Prostate gland (tissue), 2 donors: ENCODE data around the gene NIT2.
"Not testable (repeated sequence)": the region's sequence is repeated elsewhere in the genome, so short reads cannot be mapped to it uniquely, and the experiment has no call there.

Source experiments
- POLR2A ChIP-seq: fragments of 450-650 bp; IDR thresholded peaks from one replicate; pipeline ENCODE4 v1.6.1; 2016; ENCODE audit warnings: antibody characterized with exemption, mild to moderate bottlenecking
- POLR2AphosphoS5 ChIP-seq: sonication (generic); formaldehyde crosslinking; IDR thresholded peaks from one replicate; pipeline ENCODE4 v1.6.1; 2017; ENCODE audit warnings: antibody characterized with exemption
- TF ChIP-seq, protein P1 (sequence below), 4 experiments: fragments of 200-600 bp in 2 of 4; fragments of 450-650 bp in 2 of 4; sonication (generic) in 2 of 4; IDR thresholded peaks; 1 replicate in 3 of 4; 2 replicates in 1 of 4; pipeline ENCODE4 v1.5.1; 2016 to 2019; ENCODE audit warnings: antibody characterized with exemption in 4 of 4, mild to moderate bottlenecking in 2 of 4, moderate library complexity in 2 of 4

DNA sequence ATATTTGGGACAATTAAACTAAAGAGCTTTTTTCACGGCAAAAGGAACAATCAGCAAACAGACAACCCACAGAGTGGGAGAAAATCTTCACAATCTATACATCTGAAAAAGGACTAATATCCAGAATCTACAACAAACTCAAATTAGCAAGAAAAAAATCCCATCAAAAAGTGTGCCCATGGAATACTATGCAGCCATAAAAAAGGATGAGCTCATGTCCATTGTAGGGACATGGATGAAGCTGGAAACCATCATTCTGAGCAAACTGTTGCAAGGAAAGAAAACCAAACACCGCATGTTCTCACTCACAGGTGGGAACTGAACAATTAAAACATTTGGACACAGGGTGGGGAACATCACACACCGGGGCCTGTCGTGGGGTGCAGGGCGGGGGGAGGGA lies 7.2 kb upstream of the NIT2 start:
- TF ChIP-seq, protein P1, sequence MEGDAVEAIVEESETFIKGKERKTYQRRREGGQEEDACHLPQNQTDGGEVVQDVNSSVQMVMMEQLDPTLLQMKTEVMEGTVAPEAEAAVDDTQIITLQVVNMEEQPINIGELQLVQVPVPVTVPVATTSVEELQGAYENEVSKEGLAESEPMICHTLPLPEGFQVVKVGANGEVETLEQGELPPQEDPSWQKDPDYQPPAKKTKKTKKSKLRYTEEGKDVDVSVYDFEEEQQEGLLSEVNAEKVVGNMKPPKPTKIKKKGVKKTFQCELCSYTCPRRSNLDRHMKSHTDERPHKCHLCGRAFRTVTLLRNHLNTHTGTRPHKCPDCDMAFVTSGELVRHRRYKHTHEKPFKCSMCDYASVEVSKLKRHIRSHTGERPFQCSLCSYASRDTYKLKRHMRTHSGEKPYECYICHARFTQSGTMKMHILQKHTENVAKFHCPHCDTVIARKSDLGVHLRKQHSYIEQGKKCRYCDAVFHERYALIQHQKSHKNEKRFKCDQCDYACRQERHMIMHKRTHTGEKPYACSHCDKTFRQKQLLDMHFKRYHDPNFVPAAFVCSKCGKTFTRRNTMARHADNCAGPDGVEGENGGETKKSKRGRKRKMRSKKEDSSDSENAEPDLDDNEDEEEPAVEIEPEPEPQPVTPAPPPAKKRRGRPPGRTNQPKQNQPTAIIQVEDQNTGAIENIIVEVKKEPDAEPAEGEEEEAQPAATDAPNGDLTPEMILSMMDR (IDR thresholded peaks at IDR 0.05): not testable (repeated sequence)
- TF ChIP-seq POLR2A, POLR2AphosphoS5: not testable (repeated sequence)
